KMS-11 (cell line): Measurements from ENCODE around the gene REM1.
"Not testable (repeated sequence)": the region's sequence is repeated elsewhere in the genome, so short reads cannot be mapped to it uniquely, and the experiment has no call there.

ENCODE experiments used
- H2AFZ ChIP-seq: fragments of 200-600 bp; sonication (generic); 2 replicates; pipeline ENCODE4 v1.6.1; 2016; ENCODE audit warnings: antibody characterized with exemption, mixed run types, low read depth
- H3K27ac ChIP-seq: fragments of 200-600 bp; sonication (generic); 2 replicates; pipeline ENCODE4 v1.6.1; 2016; ENCODE audit warnings: mild to moderate bottlenecking, mixed run types
- H3K27me3 ChIP-seq: fragments of 200-600 bp; sonication (generic); 2 replicates; pipeline ENCODE4 v1.6.1; 2017; ENCODE audit warnings: mild to moderate bottlenecking, low read depth, mixed run types, moderate library complexity; ENCODE audit not compliant: insufficient read depth
- H3K36me3 ChIP-seq: fragments of 200-600 bp; sonication (generic); 2 replicates; pipeline ENCODE4 v1.6.1; 2017; ENCODE audit warnings: mild to moderate bottlenecking, mixed run types; ENCODE audit not compliant: insufficient read depth
- H3K4me1 ChIP-seq: fragments of 200-600 bp; sonication (generic); 2 replicates; pipeline ENCODE4 v1.6.1; 2016; ENCODE audit warnings: mild to moderate bottlenecking, low read depth, mixed run types; ENCODE audit not compliant: poor library complexity, severe bottlenecking
- H3K4me2 ChIP-seq: fragments of 200-600 bp; sonication (generic); 2 replicates; pipeline ENCODE4 v1.7.0; 2016; ENCODE audit warnings: mild to moderate bottlenecking, mixed run types
- H3K4me3 ChIP-seq: fragments of 200-600 bp; sonication (generic); IDR thresholded peaks from 2 replicates; pipeline ENCODE4 v1.6.1; 2017; ENCODE audit warnings: low read depth, low read length, mixed read lengths; ENCODE audit not compliant: insufficient read depth
- H3K79me2 ChIP-seq: fragments of 200-600 bp; sonication (generic); 2 replicates; pipeline ENCODE4 v1.6.1; 2016; ENCODE audit warnings: low read depth, mixed run types; ENCODE audit not compliant: insufficient read depth
- H3K9ac ChIP-seq: fragments of 200-600 bp; sonication (generic); 2 replicates; pipeline ENCODE4 v1.6.1; 2016; ENCODE audit warnings: mild to moderate bottlenecking, mixed run types
- H4K20me1 ChIP-seq: fragments of 200-600 bp; sonication (generic); 2 replicates; pipeline ENCODE4 v1.6.1; 2016; ENCODE audit warnings: mild to moderate bottlenecking, mixed run types; ENCODE audit not compliant: insufficient read depth
- CTCF ChIP-seq: fragments of 200-600 bp; sonication (generic); conservative IDR thresholded peaks from 2 replicates; pipeline ENCODE4 v1.6.1; 2017; ENCODE audit warnings: low read depth, mild to moderate bottlenecking, antibody characterized with exemption, low read length, moderate library complexity, mixed read lengths

REM1 gene

GRCh38 chr20:31474758-31475427, at the start of gene REM1, which contains the start of gene DEFB124:
REM1 (plus strand) TSS chr20:31475288; CDS start chr20:31476446, 1,158 bp downstream.
DEFB124 (minus strand) TSS chr20:31475127; CDS start chr20:31473013, 2,114 bp downstream.
- no peak for TF ChIP-seq CTCF
- Histone ChIP-seq H3K27ac (no peak within 1 kb of the TSS), H3K4me3 (no peak within 1 kb of the TSS), H3K27me3 (no peaks in the 10 kb centered on the region), H3K4me2 (no peak within 1 kb of the TSS), H3K36me3 (no peaks in the 10 kb centered on the region), H3K79me2 (no peaks in the 10 kb centered on the region), H3K4me1 (no peaks in the 10 kb centered on the region), H4K20me1 (no peaks in the 10 kb centered on the region), H2AFZ (no peak within 1 kb of the TSS), H3K9ac (no peak within 1 kb of the TSS)

- H3K79me2 ChIP-seq, result no peaks in the 10 kb centered on the region
- no peaks in the 10 kb centered on the region for H3K4me1 ChIP-seq
- H3K27ac ChIP-seq, result no peak overlapping the region
- no peak for TF ChIP-seq CTCF
- no peaks in the 10 kb centered on the region for H3K27me3 ChIP-seq
- H2AFZ ChIP-seq, result no peak overlapping the region
- no peak overlapping the region for H3K9ac ChIP-seq
- H3K4me2 ChIP-seq, result no peak overlapping the region
- no peak overlapping the region for H3K4me3 ChIP-seq
- H4K20me1 ChIP-seq, result no peaks in the 10 kb centered on the region
- no peaks in the 10 kb centered on the region for H3K36me3 ChIP-seq
Observed at GRCh38 chr20:31425797-31426196, 49.3 kb upstream of the REM1 start.

GRCh38 chr20:31426891-31427551, 48.1 kb upstream of the REM1 start:
- H3K4me1 ChIP-seq, H3K36me3 ChIP-seq, H3K4me2 ChIP-seq, H3K4me3 ChIP-seq, H3K27me3 ChIP-seq, H3K79me2 ChIP-seq, H4K20me1 ChIP-seq, H3K9ac ChIP-seq, H3K27ac ChIP-seq, H2AFZ ChIP-seq: not testable (repeated sequence)

GRCh38 chr20:31427576-31427975, 47.5 kb upstream of the REM1 start:
- not testable (repeated sequence) for H3K27me3 ChIP-seq, H3K4me3 ChIP-seq, H2AFZ ChIP-seq, H3K36me3 ChIP-seq, H3K9ac ChIP-seq, H3K4me1 ChIP-seq, H3K79me2 ChIP-seq, H3K4me2 ChIP-seq, H3K27ac ChIP-seq, H4K20me1 ChIP-seq

- Histone ChIP-seq H3K36me3 (no peaks in the 10 kb centered on the region), H2AFZ (no peak overlapping the region), H4K20me1 (no peaks in the 10 kb centered on the region), H3K79me2 (no peaks in the 10 kb centered on the region), H3K4me3 (no peak overlapping the region), H3K4me1 (no peaks in the 10 kb centered on the region), H3K4me2 (no peak overlapping the region), H3K9ac (no peak overlapping the region), H3K27ac (no peak overlapping the region), H3K27me3 (no peaks in the 10 kb centered on the region)
- no peak for TF ChIP-seq CTCF
Observed at GRCh38 chr20:31430568-31431115, 44.4 kb upstream of the REM1 start.
